Astrocyte (in vitro differentiated cells and primary cell): ENCODE data around the gene SYCN. TPM values are rescaled to one million over a fixed set of nuclear protein-coding genes. Genes with fewer than 3 reads are reported as not detected.

Experiments
- DNase-seq: peaks from one replicate; pipeline ENCODE4 v3.0.0-alpha.2; 2010; ENCODE audit warnings: low read depth
- FAIRE-seq: peaks from 2 replicates; lab custom pipeline; 2011; peaks lifted over from hg19 to GRCh38; lab: Jason Lieb, UNC
- H2AFZ ChIP-seq: 2 replicates; pipeline ENCODE4 v1.6.0; 2012; ENCODE audit warnings: low read depth, low read length, inconsistent platforms
- H3K27ac ChIP-seq: 2 replicates; pipeline ENCODE4 v1.5.1; 2011; ENCODE audit warnings: low read depth, low read length, inconsistent platforms
- H3K27me3 ChIP-seq: 2 replicates; pipeline ENCODE4 v1.6.0; 2011; ENCODE audit warnings: low read length, inconsistent platforms; ENCODE audit not compliant: insufficient read depth
- H3K36me3 ChIP-seq: 2 replicates; pipeline ENCODE4 v1.5.1; 2011; ENCODE audit warnings: low read length, inconsistent platforms; ENCODE audit not compliant: insufficient read depth
- H3K4me1 ChIP-seq: 2 replicates; pipeline ENCODE4 v1.5.1; 2011; ENCODE audit warnings: low read length, inconsistent platforms; ENCODE audit not compliant: insufficient read depth
- H3K4me2 ChIP-seq: 2 replicates; pipeline ENCODE4 v1.6.0; 2012; ENCODE audit warnings: low read length, inconsistent platforms
- H3K4me3 ChIP-seq: 2 replicates; pipeline ENCODE4 v1.5.1; 2011; ENCODE audit warnings: low read depth, mild to moderate bottlenecking, low read length, inconsistent platforms; ENCODE audit not compliant: insufficient read depth
- H3K79me2 ChIP-seq: 2 replicates; pipeline ENCODE4 v1.6.0; 2012; ENCODE audit warnings: mild to moderate bottlenecking, low read length, inconsistent platforms; ENCODE audit not compliant: insufficient read depth
- H3K9ac ChIP-seq: 2 replicates; pipeline ENCODE4 v1.6.0; 2012; ENCODE audit warnings: mild to moderate bottlenecking, low read length, inconsistent platforms
- H3K9me3 ChIP-seq: 2 replicates; pipeline ENCODE4 v1.5.1; 2012; ENCODE audit warnings: low read depth, mild to moderate bottlenecking, low read length, inconsistent platforms; ENCODE audit not compliant: insufficient read depth
- H4K20me1 ChIP-seq: 2 replicates; pipeline ENCODE4 v1.6.0; 2012; ENCODE audit warnings: low read length, inconsistent platforms; ENCODE audit not compliant: insufficient read depth
- H3K27ac Mint-ChIP-seq: one replicate; pipeline ENCODE4 v1.8.0; 2021; ENCODE audit warnings: mild to moderate bottlenecking, mixed read lengths; ENCODE audit not compliant: unreplicated experiment
- H3K27me3 Mint-ChIP-seq: one replicate; pipeline ENCODE4 v1.8.0; 2021; ENCODE audit warnings: low read depth, mixed read lengths; ENCODE audit not compliant: unreplicated experiment
- H3K36me3 Mint-ChIP-seq: one replicate; pipeline ENCODE4 v1.8.0; 2021; ENCODE audit warnings: low read depth, mixed read lengths; ENCODE audit not compliant: unreplicated experiment
- H3K4me1 Mint-ChIP-seq: one replicate; pipeline ENCODE4 v1.8.0; 2021; ENCODE audit warnings: low read depth, mixed read lengths; ENCODE audit not compliant: unreplicated experiment
- H3K4me3 Mint-ChIP-seq: one replicate; pipeline ENCODE4 v1.8.0; 2021; ENCODE audit warnings: mild to moderate bottlenecking, moderate library complexity, mixed read lengths; ENCODE audit not compliant: unreplicated experiment
- H3K9me3 Mint-ChIP-seq: one replicate; pipeline ENCODE4 v1.8.0; 2021; ENCODE audit warnings: mild to moderate bottlenecking, mixed read lengths; ENCODE audit not compliant: unreplicated experiment
- CTCF ChIP-seq: IDR thresholded peaks from 2 replicates; pipeline ENCODE4 v1.5.1; 2011; ENCODE audit warnings: low read depth, mild to moderate bottlenecking, inconsistent platforms, low read length, moderate library complexity; ENCODE audit not compliant: insufficient read depth
- EZH2 ChIP-seq: IDR thresholded peaks from 2 replicates; pipeline ENCODE4 v1.6.1; 2012; ENCODE audit warnings: mild to moderate bottlenecking, low read length, inconsistent platforms; ENCODE audit not compliant: insufficient read depth
- total RNA-seq: library from RNA; stranded (reverse); gene quantifications from 2 replicates; pipeline ENCODE4 v1.2.1, GENCODE V29; 2021

SYCN gene
- total RNA-seq, 1 donor from 2014 or later, result not detected

GRCh38 chr19:39166571-39167391, 37.3 kb downstream of the SYCN start:
- Histone ChIP-seq H3K27ac (no peak overlapping the region), H4K20me1 (peaks cover 63% of the 10 kb centered on the region), H3K27me3 (no peaks in the 10 kb centered on the region), H3K36me3 (no peaks in the 10 kb centered on the region), H3K4me3 (no peak overlapping the region), H3K4me2 (no peak overlapping the region), H3K79me2 (peaks cover 32% of the 10 kb centered on the region), H3K4me1 (no peaks in the 10 kb centered on the region), H3K9ac (no peak overlapping the region), H2AFZ (no peak overlapping the region), H3K9me3 (no peaks in the 10 kb centered on the region)
- Mint-ChIP-seq H3K4me1 (peaks cover 3% of the 10 kb centered on the region), H3K9me3 (no peaks in the 10 kb centered on the region), H3K36me3 (peaks cover 5% of the 10 kb centered on the region), H3K27ac (no peak overlapping the region), H3K4me3 (no peak overlapping the region), H3K27me3 (no peaks in the 10 kb centered on the region)
- FAIRE-seq, result no peak
- no peak for TF ChIP-seq CTCF
- TF ChIP-seq EZH2, result no peak
- DNase-seq, result no peak

DNA sequence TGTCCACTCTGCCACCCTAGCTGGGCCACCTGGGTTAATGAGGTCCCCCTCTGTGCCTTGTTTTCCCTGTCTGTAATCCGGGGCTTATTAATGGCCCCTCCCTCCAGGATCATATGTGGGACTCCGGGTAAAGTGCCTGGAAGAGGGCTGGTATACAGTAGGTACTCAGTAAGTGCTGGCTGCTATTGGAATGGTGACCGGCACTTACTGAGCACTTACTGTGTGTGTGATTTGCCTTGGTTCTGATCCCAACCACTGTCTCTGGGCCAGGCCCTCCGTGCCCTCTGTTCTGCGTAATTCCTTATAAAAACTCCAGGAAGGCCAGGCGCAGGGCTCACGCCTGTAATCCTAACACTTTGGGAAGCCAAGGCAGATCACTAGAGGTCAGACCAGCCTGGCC, 38.2 kb downstream of the SYCN start:
- H3K4me3 Mint-ChIP-seq, result no peak overlapping the region
- peaks cover 41% of the 10 kb centered on the region for H3K79me2 ChIP-seq
- peaks cover 3% of the 10 kb centered on the region for H3K4me1 Mint-ChIP-seq
- H3K9me3 ChIP-seq, result no peaks in the 10 kb centered on the region
- H3K9ac ChIP-seq, result no peak overlapping the region
- H3K9me3 Mint-ChIP-seq, result no peaks in the 10 kb centered on the region
- H3K27me3 Mint-ChIP-seq, result no peaks in the 10 kb centered on the region
- H3K4me1 ChIP-seq, result no peaks in the 10 kb centered on the region
- H3K27me3 ChIP-seq, result no peaks in the 10 kb centered on the region
- no peak overlapping the region for H3K4me3 ChIP-seq
- H3K36me3 ChIP-seq, result no peaks in the 10 kb centered on the region
- DNase-seq (no peak), FAIRE-seq (no peak)
- no peak overlapping the region for H3K4me2 ChIP-seq
- no peak overlapping the region for H3K27ac Mint-ChIP-seq
- no peak overlapping the region for H3K27ac ChIP-seq
- H4K20me1 ChIP-seq, result peaks cover 67% of the 10 kb centered on the region
- H3K36me3 Mint-ChIP-seq, result peaks cover 5% of the 10 kb centered on the region
- no peak overlapping the region for H2AFZ ChIP-seq
- no peak for TF ChIP-seq EZH2
- no peak for TF ChIP-seq CTCF

DNA sequence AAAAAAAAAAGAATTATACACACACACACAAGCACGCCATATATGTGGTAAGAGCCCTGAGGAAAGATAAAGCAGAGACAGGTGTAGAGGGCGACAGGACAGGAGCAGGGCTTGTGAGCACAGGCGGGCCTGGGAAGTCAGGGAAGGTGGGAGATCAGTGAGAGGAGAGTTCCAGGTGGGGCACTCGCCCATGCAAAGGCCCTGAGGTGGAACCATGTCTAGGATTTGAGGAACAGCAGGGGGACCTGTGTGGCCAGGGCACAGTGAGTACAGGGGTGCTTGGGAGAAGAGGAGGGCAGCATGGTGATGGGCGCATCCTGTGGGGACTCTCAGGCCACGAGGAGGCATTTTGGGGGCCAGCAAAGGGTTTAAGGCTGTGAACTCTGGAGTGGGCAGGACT, 39.8 kb downstream of the SYCN start:
- Mint-ChIP-seq H3K36me3 (peaks cover 5% of the 10 kb centered on the region), H3K4me3 (no peak overlapping the region), H3K9me3 (no peaks in the 10 kb centered on the region), H3K4me1 (peaks cover 8% of the 10 kb centered on the region), H3K27ac (no peak overlapping the region), H3K27me3 (no peaks in the 10 kb centered on the region)
- Histone ChIP-seq H3K9ac (no peak overlapping the region), H4K20me1 (peaks cover 82% of the 10 kb centered on the region), H3K4me1 (no peaks in the 10 kb centered on the region), H3K9me3 (no peaks in the 10 kb centered on the region), H3K4me2 (no peak overlapping the region), H3K36me3 (no peaks in the 10 kb centered on the region), H3K4me3 (no peak overlapping the region), H3K27ac (no peak overlapping the region), H3K79me2 (peaks cover 55% of the 10 kb centered on the region), H2AFZ (no peak overlapping the region), H3K27me3 (no peaks in the 10 kb centered on the region)
- TF ChIP-seq EZH2 (no peak), CTCF (no peak)
- DNase-seq (no peak), FAIRE-seq (no peak)
